Panc1 (cell line): ENCODE data around the gene SWAP70. TPM values are rescaled to one million over a fixed set of nuclear protein-coding genes. Genes with fewer than 3 reads are reported as not detected.

Source experiments
- ATAC-seq: fragments of 200-7000 bp; cut with Tn5 transposase; 2 replicates; pipeline ENCODE4 v1.9.1; 2020; ENCODE audit warnings: mild to moderate bottlenecking, moderate library complexity
- BruUV-seq: library from RNA; stranded (reverse); fragments of 400-500 nt; replicated peaks from 2 replicates; lab custom pipeline; 2021; lab: Mats Ljungman, UMichigan
- CTCF ChIA-PET: fragments of 300-600 bp; sonication (Branson Sonifier 250); formaldehyde crosslinking; loops from one replicate; lab custom pipeline; 2022; ENCODE audit warnings: antibody characterized with exemption; lab: Charles Lee
- POLR2A ChIA-PET: fragments of 300-600 bp; sonication (Branson Sonifier 250); formaldehyde crosslinking; loops from one replicate; lab custom pipeline; 2022; ENCODE audit warnings: antibody characterized with exemption; lab: Charles Lee
- DNase-seq: peaks from one replicate; pipeline ENCODE4 v3.0.0-alpha.2; 2010; ENCODE audit warnings: low read depth, low spot score
- H3K27ac ChIP-seq: 2 replicates; pipeline ENCODE4 v1.5.1; 2011; ENCODE audit warnings: mild to moderate bottlenecking, low read length, inconsistent platforms
- H3K27me3 ChIP-seq: fragments of 200-500 bp; sonication (Bioruptor generic); 2 replicates; pipeline ENCODE4 v1.6.0; 2014; ENCODE audit warnings: low read length, inconsistent platforms; ENCODE audit not compliant: control insufficient read depth, insufficient read depth
- H3K36me3 ChIP-seq: fragments of 200-500 bp; sonication (Bioruptor generic); 2 replicates; pipeline ENCODE4 v1.5.1; 2014; ENCODE audit warnings: inconsistent platforms, mild to moderate bottlenecking, low read length, moderate library complexity; ENCODE audit not compliant: control insufficient read depth, insufficient read depth
- H3K4me1 ChIP-seq: 2 replicates; pipeline ENCODE4 v1.5.1; 2011; ENCODE audit warnings: inconsistent platforms, mild to moderate bottlenecking, low read length, moderate library complexity; ENCODE audit not compliant: control insufficient read depth, insufficient read depth
- H3K4me3 ChIP-seq, 2 experiments: 2 replicates each; pipeline ENCODE4 v1.5.1; 2011 to 2012; ENCODE audit warnings: low read depth in 2 of 2, low read length in 2 of 2, mild to moderate bottlenecking in 2 of 2, inconsistent platforms in 1 of 2, moderate library complexity in 1 of 2
- H3K9me3 ChIP-seq: fragments of 200-500 bp; sonication (Bioruptor generic); 2 replicates; pipeline ENCODE4 v1.5.1; 2014; ENCODE audit warnings: low read depth, mild to moderate bottlenecking, inconsistent platforms, low read length, moderate library complexity; ENCODE audit not compliant: control insufficient read depth, insufficient read depth
- CTCF ChIP-seq: fragments of 450-650 bp; IDR thresholded peaks from 2 replicates; pipeline ENCODE4 v1.5.1; 2017; ENCODE audit warnings: mild to moderate bottlenecking
- POLR2AphosphoS5 ChIP-seq: IDR thresholded peaks from 2 replicates; pipeline ENCODE4 v1.6.1; 2012; ENCODE audit warnings: mild to moderate bottlenecking, low read depth, low read length, moderate library complexity
- SIN3A ChIP-seq: IDR thresholded peaks from 2 replicates; pipeline ENCODE4 v1.6.1; 2012; ENCODE audit warnings: low read depth, mild to moderate bottlenecking, low read length, moderate library complexity, borderline replicate concordance; ENCODE audit not compliant: insufficient read depth
- TCF7L2 ChIP-seq: IDR thresholded peaks from 2 replicates; pipeline ENCODE4 v1.6.1; 2011; ENCODE audit warnings: mild to moderate bottlenecking, low read depth, low read length, inconsistent platforms
- in situ Hi-C: cut with HindIII; loops from 2 replicates; pipeline ENCODE4 v1.10.0; 2016; ENCODE audit warnings: low sequenced_read_pairs, low pct_unique_long_range_greater_than_20kb
- intact Hi-C: fragments of 100-400 bp; cut with micrococcal nuclease; formaldehyde crosslinking; loops from one replicate; pipeline ENCODE4 v1.10.0; 2022; ENCODE audit not compliant: unreplicated experiment
- total RNA-seq: library from RNA; stranded (reverse); gene quantifications from one replicate; pipeline ENCODE4 v1.2.1, GENCODE V29; 2021; ENCODE audit not compliant: unreplicated experiment
- TF ChIP-seq, protein P1 (sequence below), 2 experiments: IDR thresholded peaks; 2 replicates each; pipeline ENCODE4 v1.6.1; 2011 to 2012; ENCODE audit warnings: low read depth in 2 of 2, control low read depth in 1 of 2, low read length in 1 of 2, mild to moderate bottlenecking in 1 of 2, moderate library complexity in 1 of 2; ENCODE audit not compliant: insufficient read depth in 1 of 2

The SWAP70 gene
- total RNA-seq, 1 experiment from 2014 or later: 96.0 TPM

GRCh38 chr11:9691865-9692264 lies 28.0 kb downstream of the SWAP70 start:
- TF ChIP-seq TCF7L2 (no peak), CTCF (no peak), POLR2AphosphoS5 (no peak), SIN3A (no peak)
- TF ChIP-seq, protein P1, sequence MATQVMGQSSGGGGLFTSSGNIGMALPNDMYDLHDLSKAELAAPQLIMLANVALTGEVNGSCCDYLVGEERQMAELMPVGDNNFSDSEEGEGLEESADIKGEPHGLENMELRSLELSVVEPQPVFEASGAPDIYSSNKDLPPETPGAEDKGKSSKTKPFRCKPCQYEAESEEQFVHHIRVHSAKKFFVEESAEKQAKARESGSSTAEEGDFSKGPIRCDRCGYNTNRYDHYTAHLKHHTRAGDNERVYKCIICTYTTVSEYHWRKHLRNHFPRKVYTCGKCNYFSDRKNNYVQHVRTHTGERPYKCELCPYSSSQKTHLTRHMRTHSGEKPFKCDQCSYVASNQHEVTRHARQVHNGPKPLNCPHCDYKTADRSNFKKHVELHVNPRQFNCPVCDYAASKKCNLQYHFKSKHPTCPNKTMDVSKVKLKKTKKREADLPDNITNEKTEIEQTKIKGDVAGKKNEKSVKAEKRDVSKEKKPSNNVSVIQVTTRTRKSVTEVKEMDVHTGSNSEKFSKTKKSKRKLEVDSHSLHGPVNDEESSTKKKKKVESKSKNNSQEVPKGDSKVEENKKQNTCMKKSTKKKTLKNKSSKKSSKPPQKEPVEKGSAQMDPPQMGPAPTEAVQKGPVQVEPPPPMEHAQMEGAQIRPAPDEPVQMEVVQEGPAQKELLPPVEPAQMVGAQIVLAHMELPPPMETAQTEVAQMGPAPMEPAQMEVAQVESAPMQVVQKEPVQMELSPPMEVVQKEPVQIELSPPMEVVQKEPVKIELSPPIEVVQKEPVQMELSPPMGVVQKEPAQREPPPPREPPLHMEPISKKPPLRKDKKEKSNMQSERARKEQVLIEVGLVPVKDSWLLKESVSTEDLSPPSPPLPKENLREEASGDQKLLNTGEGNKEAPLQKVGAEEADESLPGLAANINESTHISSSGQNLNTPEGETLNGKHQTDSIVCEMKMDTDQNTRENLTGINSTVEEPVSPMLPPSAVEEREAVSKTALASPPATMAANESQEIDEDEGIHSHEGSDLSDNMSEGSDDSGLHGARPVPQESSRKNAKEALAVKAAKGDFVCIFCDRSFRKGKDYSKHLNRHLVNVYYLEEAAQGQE (IDR thresholded peaks at IDR 0.05; ENCODE audit: insufficient read depth in 1 of 2, low read depth in 2 of 2, low read length in 1 of 2): no peak
- ATAC-seq (peak; percentile 39; the same call in 1 of the 2 replicates), DNase-seq (peak; percentile 56)
- CTCF ChIA-PET: no interaction called here
- Histone ChIP-seq H3K9me3 (no peaks in the 10 kb centered on the region), H3K4me1 (peaks cover 33% of the 10 kb centered on the region), H3K36me3 (peaks cover 14% of the 10 kb centered on the region), H3K27ac (no peak overlapping the region), H3K27me3 (no peaks in the 10 kb centered on the region), H3K4me3 (no peak overlapping the region)
- POLR2A ChIA-PET: interaction anchor here (0.5 to 0.6 kb wide), 3 partner anchors 10 to 103 kb away, joined by 3 to 4 read pairs (median 3); no protein-coding TSS in a partner anchor
- in situ Hi-C loops (no loop called here), intact Hi-C loops (no loop called here)
- no TSS peak for BruUV-seq

DNA sequence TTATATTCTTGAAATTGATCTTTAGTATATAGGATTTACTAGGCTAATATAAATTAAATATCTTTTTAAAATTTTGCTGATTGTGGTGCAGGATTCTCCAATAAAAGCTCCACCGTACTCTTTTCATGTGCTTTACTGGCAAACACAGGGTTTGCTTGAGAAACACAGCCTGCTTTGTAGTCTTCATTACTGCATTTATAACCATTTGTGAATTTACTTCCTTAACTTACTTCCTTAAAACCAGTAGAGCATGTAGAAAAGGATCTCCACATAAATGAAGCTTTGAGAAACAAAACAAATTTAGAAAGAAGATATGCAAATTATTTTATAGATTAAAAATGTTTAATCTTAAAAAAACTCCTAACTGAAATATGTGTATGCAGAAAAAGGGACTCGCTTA lies 28.8 kb downstream of the SWAP70 start:
- Histone ChIP-seq H3K4me1 (peaks cover 30% of the 10 kb centered on the region), H3K27me3 (no peaks in the 10 kb centered on the region), H3K36me3 (peaks cover 14% of the 10 kb centered on the region), H3K27ac (no peak overlapping the region), H3K4me3 (no peak overlapping the region), H3K9me3 (no peaks in the 10 kb centered on the region)
- ATAC-seq (no peak), DNase-seq (no peak)
- POLR2A ChIA-PET: interaction anchor here (0.6 kb wide), 1 partner anchor 10 kb away, joined by 3 read pairs; no protein-coding TSS in a partner anchor
- CTCF ChIA-PET: no interaction called here
- TF ChIP-seq CTCF (no peak), SIN3A (no peak), POLR2AphosphoS5 (no peak), TCF7L2 (no peak)
- TF ChIP-seq, protein P1 (IDR thresholded peaks at IDR 0.05; ENCODE audit: insufficient read depth in 1 of 2, low read depth in 2 of 2, low read length in 1 of 2): no peak
- in situ Hi-C loops: no loop called here
- BruUV-seq: no TSS peak
- intact Hi-C loops: no loop called here
